Ascending aorta (tissue), 2 donors: ENCODE measurements around the gene DLGAP4. TPM values are rescaled to one million over a fixed set of nuclear protein-coding genes. Genes with fewer than 3 reads are reported as not detected.

Experiments
- DNase-seq, 2 donors: peaks; one replicate each; pipeline ENCODE4 v3.0.0-alpha.2; 2019; ENCODE audit warnings: low spot score in 2 of 2
- H3K27ac ChIP-seq, 2 donors: fragments of 200-600 bp; sonication (generic); one replicate each; pipeline ENCODE4 v1.5.1; 2016 to 2017; ENCODE audit warnings: mild to moderate bottlenecking in 1 of 2
- H3K27me3 ChIP-seq: fragments of 200-600 bp; sonication (generic); one replicate; pipeline ENCODE4 v1.5.1; 2017
- H3K36me3 ChIP-seq, 2 donors: fragments of 200-600 bp; sonication (generic); one replicate each; pipeline ENCODE4 v1.5.1; 2016
- H3K4me1 ChIP-seq, 2 donors: fragments of 200-600 bp; sonication (generic); one replicate each; pipeline ENCODE4 v1.5.1; 2016 to 2017; ENCODE audit warnings: mild to moderate bottlenecking in 1 of 2
- H3K4me3 ChIP-seq, 2 donors: fragments of 200-600 bp; sonication (generic); one replicate each; pipeline ENCODE4 v1.5.1; 2016 to 2017; ENCODE audit warnings: mild to moderate bottlenecking in 1 of 2
- H3K9me3 ChIP-seq, 2 donors: fragments of 200-600 bp; sonication (generic); one replicate each; pipeline ENCODE4 v1.5.1; 2016
- intact Hi-C: fragments of 100-400 bp; cut with DNase I; formaldehyde crosslinking; loops from one replicate; pipeline ENCODE4 v1.15.1; 2023
- total RNA-seq: library from RNA; depleted of rRNA; stranded (reverse); fragments of >200 nt; gene quantifications from one replicate; pipeline ENCODE4 v1.1.0, GENCODE V29; 2016
- TF ChIP-seq, protein P1 (sequence below), 3 experiments: fragments of 200-600 bp in 2 of 3; fragments of 450-650 bp in 1 of 3; sonication (generic) in 2 of 3; IDR thresholded peaks; one replicate each; pipeline ENCODE4 v1.5.1; 2016 to 2019; ENCODE audit warnings: antibody characterized with exemption in 3 of 3, mild to moderate bottlenecking in 1 of 3, moderate library complexity in 1 of 3

Gene DLGAP4
- total RNA-seq, 1 donor from 2014 or later = 98.2 TPM

- H3K27ac ChIP-seq = no peak overlapping the region
- intact Hi-C loops = no loop called here
- H3K4me1 ChIP-seq = no peaks in the 10 kb centered on the region
- no peaks in the 10 kb centered on the region for H3K27me3 ChIP-seq
- H3K9me3 ChIP-seq = no peaks in the 10 kb centered on the region
- TF ChIP-seq, protein P1, sequence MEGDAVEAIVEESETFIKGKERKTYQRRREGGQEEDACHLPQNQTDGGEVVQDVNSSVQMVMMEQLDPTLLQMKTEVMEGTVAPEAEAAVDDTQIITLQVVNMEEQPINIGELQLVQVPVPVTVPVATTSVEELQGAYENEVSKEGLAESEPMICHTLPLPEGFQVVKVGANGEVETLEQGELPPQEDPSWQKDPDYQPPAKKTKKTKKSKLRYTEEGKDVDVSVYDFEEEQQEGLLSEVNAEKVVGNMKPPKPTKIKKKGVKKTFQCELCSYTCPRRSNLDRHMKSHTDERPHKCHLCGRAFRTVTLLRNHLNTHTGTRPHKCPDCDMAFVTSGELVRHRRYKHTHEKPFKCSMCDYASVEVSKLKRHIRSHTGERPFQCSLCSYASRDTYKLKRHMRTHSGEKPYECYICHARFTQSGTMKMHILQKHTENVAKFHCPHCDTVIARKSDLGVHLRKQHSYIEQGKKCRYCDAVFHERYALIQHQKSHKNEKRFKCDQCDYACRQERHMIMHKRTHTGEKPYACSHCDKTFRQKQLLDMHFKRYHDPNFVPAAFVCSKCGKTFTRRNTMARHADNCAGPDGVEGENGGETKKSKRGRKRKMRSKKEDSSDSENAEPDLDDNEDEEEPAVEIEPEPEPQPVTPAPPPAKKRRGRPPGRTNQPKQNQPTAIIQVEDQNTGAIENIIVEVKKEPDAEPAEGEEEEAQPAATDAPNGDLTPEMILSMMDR (IDR thresholded peaks at IDR 0.05) = no peak
- no peak for DNase-seq
- no peaks in the 10 kb centered on the region for H3K36me3 ChIP-seq
- no peak overlapping the region for H3K4me3 ChIP-seq
Observed at GRCh38 chr20:36434383-36434782, 128.2 kb downstream of the DLGAP4 start.

DNA sequence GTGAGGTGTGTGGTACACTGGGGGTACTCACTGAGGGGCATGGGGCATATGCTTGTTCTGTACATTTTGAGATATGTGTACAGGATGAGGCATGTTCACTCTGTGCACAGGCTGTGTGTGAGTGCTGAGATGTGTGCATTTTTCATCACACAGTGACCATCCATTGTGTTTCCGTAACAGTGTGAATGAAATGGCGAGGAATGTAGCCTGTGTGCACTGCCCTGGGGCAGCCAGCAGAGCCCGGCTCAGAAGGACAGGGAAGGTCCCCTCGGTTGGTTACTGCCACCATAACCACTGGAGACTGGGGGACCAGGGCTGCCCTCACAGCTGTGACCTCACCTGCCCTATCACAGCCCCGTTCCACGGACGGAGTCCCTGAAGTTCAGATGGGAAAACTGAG lies 129.0 kb downstream of the DLGAP4 start:
- TF ChIP-seq, protein P1 (IDR thresholded peaks at IDR 0.05) = no peak
- no peaks in the 10 kb centered on the region for H3K9me3 ChIP-seq
- intact Hi-C loops = no loop called here

DNA sequence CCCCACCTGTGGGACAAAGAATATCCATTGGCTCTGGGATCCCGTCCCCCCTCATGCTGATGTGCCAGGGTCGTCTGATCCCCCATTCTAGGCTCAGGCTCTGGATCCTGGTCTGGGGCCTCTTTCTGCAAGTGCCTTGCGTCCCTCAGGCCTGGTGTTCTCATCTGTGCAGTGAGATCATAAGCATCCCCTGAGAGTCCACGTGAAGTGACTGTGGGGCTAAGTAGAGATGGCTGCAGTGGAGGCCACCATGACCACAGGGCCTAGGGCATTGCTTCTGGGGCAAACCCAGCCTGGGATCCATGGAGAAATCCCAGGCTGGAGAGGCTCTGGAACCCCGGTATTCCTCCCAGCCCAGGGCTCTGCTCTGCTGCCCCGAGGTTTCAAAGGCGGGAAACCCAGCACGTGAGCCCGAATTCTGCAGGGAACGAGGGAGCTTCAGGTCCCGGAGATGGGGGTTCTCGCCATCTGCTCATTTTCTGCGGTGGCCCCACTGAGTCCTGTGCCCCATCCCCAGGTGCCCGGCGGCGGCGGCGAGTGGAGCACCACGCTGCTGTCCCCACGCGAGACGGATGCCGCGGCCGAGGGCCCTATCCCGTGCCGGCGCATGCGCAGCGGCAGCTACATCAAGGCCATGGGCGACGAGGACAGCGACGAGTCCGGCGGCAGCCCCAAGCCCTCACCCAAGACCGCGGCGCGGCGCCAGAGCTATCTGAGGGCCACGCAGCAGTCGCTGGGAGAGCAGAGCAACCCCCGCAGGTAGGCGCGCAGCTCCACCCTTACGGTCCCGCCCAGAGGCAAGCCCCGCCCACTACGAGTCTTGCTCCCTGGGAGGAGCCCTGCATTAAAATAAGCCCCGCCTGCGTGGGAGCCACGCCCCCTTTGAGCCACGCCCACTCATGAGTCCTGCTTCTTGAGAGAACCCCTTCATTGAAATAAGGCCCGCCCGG lies 129.7 kb downstream of the DLGAP4 start:
- Histone ChIP-seq H3K4me3 (peak overlapping the region; percentile 25 to 60), H3K9me3 (no peaks in the 10 kb centered on the region), H3K27ac (no peak overlapping the region), H3K36me3 (no peaks in the 10 kb centered on the region), H3K27me3 (no peaks in the 10 kb centered on the region), H3K4me1 (no peaks in the 10 kb centered on the region)
- DNase-seq = peak; percentile 22 to 80
- TF ChIP-seq, protein P1 (IDR thresholded peaks at IDR 0.05) = no peak
- intact Hi-C loops = no loop called here

More for the DNA sequence above, 129.0 kb downstream of the DLGAP4 start:
- DNase-seq = no peak
- no peaks in the 10 kb centered on the region for H3K4me1 ChIP-seq
- no peak overlapping the region for H3K27ac ChIP-seq
- H3K36me3 ChIP-seq = no peaks in the 10 kb centered on the region
- H3K4me3 ChIP-seq = no peak overlapping the region
- no peaks in the 10 kb centered on the region for H3K27me3 ChIP-seq

DNA sequence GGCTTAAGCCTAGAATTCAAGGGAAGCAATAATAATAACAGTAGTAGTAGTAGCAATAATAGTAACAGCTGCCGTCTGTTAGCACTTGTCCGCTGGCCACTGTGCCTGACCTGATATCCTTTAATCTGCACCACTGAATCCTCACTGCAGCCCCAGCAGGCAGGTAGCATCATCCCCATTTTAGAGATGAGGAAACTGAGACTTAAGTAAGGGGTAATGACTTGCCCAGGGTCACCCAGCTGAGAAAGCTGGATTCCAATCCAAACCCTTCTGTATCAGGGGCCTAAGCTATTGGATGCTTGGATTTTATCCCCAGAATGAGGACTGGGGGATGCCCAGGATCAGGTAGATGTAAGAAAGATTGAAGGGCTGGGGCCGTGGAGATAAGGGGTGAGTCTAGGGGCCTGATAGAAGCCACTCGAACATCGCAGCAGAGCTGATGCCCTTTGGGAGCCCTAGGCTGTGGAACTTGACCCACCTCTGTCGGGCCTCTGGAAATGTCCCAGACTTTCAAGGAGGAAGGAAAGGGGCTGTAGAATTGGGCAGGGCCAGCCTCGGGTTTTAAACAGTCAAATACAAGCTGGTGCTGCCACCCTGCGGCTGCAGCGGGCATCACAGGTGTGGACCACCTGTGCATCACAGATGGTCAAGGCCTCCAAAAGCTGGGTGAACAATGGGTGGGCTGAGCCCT lies 133.0 kb downstream of the DLGAP4 start:
- H3K4me1 ChIP-seq = no peaks in the 10 kb centered on the region
- H3K27ac ChIP-seq = no peak overlapping the region
- no peaks in the 10 kb centered on the region for H3K27me3 ChIP-seq
- intact Hi-C loops = loop anchor here (2.0 kb wide), 1 partner anchor 236 kb away; no protein-coding TSS in a partner anchor
- TF ChIP-seq, protein P1 (IDR thresholded peaks at IDR 0.05) = peak; percentile 72 to 89 (median 87)
- H3K4me3 ChIP-seq = no peak overlapping the region
- no peaks in the 10 kb centered on the region for H3K9me3 ChIP-seq
- peak in 1 of 2 donors; percentile 75 for DNase-seq
- no peaks in the 10 kb centered on the region for H3K36me3 ChIP-seq

DNA sequence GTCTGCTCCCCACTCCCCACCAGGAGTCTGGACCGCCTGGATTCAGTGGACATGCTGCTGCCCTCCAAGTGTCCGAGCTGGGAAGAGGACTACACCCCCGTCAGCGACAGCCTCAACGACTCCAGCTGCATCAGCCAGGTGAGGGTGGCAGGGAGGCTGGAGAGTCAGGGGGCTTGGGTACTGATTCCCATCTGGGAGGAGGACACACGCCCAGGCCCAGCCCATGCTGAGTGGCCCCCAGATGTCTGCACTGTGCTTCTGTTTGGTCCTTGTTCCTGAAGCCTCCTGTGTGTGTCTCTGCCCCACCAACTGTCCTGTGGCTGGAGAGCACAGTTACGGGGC lies 133.6 kb downstream of the DLGAP4 start:
- intact Hi-C loops = loop anchor here (2.0 kb wide), 1 partner anchor 237 kb away; no protein-coding TSS in a partner anchor
- no peak for DNase-seq
- no peak overlapping the region for H3K4me3 ChIP-seq
- H3K27ac ChIP-seq = no peak overlapping the region
- H3K27me3 ChIP-seq = no peaks in the 10 kb centered on the region
- H3K9me3 ChIP-seq = no peaks in the 10 kb centered on the region
- TF ChIP-seq, protein P1 (IDR thresholded peaks at IDR 0.05) = no peak
- no peaks in the 10 kb centered on the region for H3K4me1 ChIP-seq
- no peaks in the 10 kb centered on the region for H3K36me3 ChIP-seq
